Caki2 (cell line): Measurements from ENCODE around the gene RRAD. TPM values are rescaled to one million over a fixed set of nuclear protein-coding genes. Genes with fewer than 3 reads are reported as not detected.
"Not testable (repeated sequence)": the region's sequence is repeated elsewhere in the genome, so short reads cannot be mapped to it uniquely, and the experiment has no call there.

Experiments
- DNase-seq: peaks from one replicate; pipeline ENCODE4 v3.0.0-alpha.2; 2015; ENCODE audit warnings: low read depth
- in situ Hi-C: cut with HindIII; loops from 2 replicates; pipeline ENCODE4 v1.10.0; 2016; ENCODE audit warnings: low sequenced_read_pairs, low pct_unique_long_range_greater_than_20kb, mixed read lengths
- total RNA-seq: library from RNA; depleted of rRNA; stranded (reverse); fragments of >200 nt; shearing (Covaris generic); gene quantifications from 2 replicates; pipeline ENCODE4 v1.2.3, GENCODE V29; 2014; ENCODE audit warnings: low replicate concordance

Gene RRAD
- total RNA-seq, 1 experiment from 2014 or later, result 147 TPM

GRCh38 chr16:66936889-66937554, 11.7 kb upstream of the RRAD start:
- in situ Hi-C loops, result no loop called here
- no peak for DNase-seq

- in situ Hi-C loops, result no loop called here
These were observed 11.1 kb upstream of the RRAD start for GRCh38 chr16:66936462-66936861.

GRCh38 chr16:66935314-66936011, 10.1 kb upstream of the RRAD start, which contains the start of gene CES2:
CES2 (plus strand) TSS chr16:66935516; CDS start chr16:66935636, 120 bp downstream.
- DNase-seq, result peak; percentile 68
- in situ Hi-C loops, result no loop called here

More at GRCh38 chr16:66936462-66936861, 11.1 kb upstream of the RRAD start:
- no peak for DNase-seq

- in situ Hi-C loops, result not testable (repeated sequence)
These were observed 9.5 kb upstream of the RRAD start for GRCh38 chr16:66934839-66935313.

GRCh38 chr16:66934138-66934838, 9.0 kb upstream of the RRAD start, which contains the start of gene CIAO2B:
CIAO2B (minus strand) TSS chr16:66934402; CDS start chr16:66934364, 38 bp downstream.
- DNase-seq, result peak; percentile 74
- in situ Hi-C loops, result no loop called here

More at GRCh38 chr16:66934839-66935313, 9.5 kb upstream of the RRAD start:
- DNase-seq, result not testable (repeated sequence)

- DNase-seq, result peak; percentile 42
- in situ Hi-C loops, result no loop called here
These were observed 8.4 kb upstream of the RRAD start for GRCh38 chr16:66933776-66934137.

GRCh38 chr16:66932076-66932475, 6.7 kb upstream of the RRAD start:
- in situ Hi-C loops, result no loop called here
- no peak for DNase-seq

GRCh38 chr16:66931665-66932064, 6.3 kb upstream of the RRAD start:
- in situ Hi-C loops, result no loop called here

GRCh38 chr16:66930189-66930588, 4.9 kb upstream of the RRAD start:
- in situ Hi-C loops, result no loop called here
- peak; percentile 77 for DNase-seq

More at GRCh38 chr16:66931665-66932064, 6.3 kb upstream of the RRAD start:
- DNase-seq, result no peak

GRCh38 chr16:66928702-66929388, 3.5 kb upstream of the RRAD start:
- in situ Hi-C loops, result no loop called here
- peak; percentile 58 for DNase-seq

GRCh38 chr16:66927918-66928649, 2.7 kb upstream of the RRAD start:
- DNase-seq, result peak; percentile 68
- in situ Hi-C loops, result no loop called here

- in situ Hi-C loops, result no loop called here
- DNase-seq, result peak; percentile 96
These were observed 1.7 kb upstream of the RRAD start for GRCh38 chr16:66926961-66927436.

GRCh38 chr16:66926171-66926947, 1.0 kb upstream of the RRAD start:
- in situ Hi-C loops, result no loop called here
- peak; percentile 49 for DNase-seq

- DNase-seq, result peak; percentile 56
- in situ Hi-C loops, result no loop called here
These were observed 611 bp downstream of the RRAD start for GRCh38 chr16:66924527-66925321.

GRCh38 chr16:66923866-66924265, 1.5 kb downstream of the RRAD start:
- in situ Hi-C loops, result no loop called here
- DNase-seq, result no peak

GRCh38 chr16:66923247-66923731, 2.0 kb downstream of the RRAD start:
- no peak for DNase-seq
- in situ Hi-C loops, result no loop called here
